PC-9 (cell line): Measurements from ENCODE around the gene ABLIM2. TPM values are rescaled to one million over a fixed set of nuclear protein-coding genes. Genes with fewer than 3 reads are reported as not detected.

ENCODE experiments used
- BruUV-seq: library from RNA; stranded (reverse); fragments of 400-500 nt; replicated peaks from 2 replicates; lab custom pipeline; 2021; lab: Mats Ljungman, UMichigan
- CTCF ChIA-PET: fragments of 300-600 bp; sonication (Branson Sonifier 250); formaldehyde crosslinking; loops from one replicate; lab custom pipeline; 2022; ENCODE audit warnings: antibody characterized with exemption; lab: Charles Lee
- POLR2A ChIA-PET: fragments of 300-600 bp; sonication (Branson Sonifier 250); formaldehyde crosslinking; loops from one replicate; lab custom pipeline; 2022; ENCODE audit warnings: antibody characterized with exemption; ENCODE audit not compliant: unreplicated experiment; lab: Charles Lee
- DNase-seq, 2 experiments: peaks; one replicate each; pipeline versions ENCODE4 v3.0.0 to v3.0.0-alpha.2; 2015 to 2022; ENCODE audit warnings: mixed read lengths in 1 of 2
- H2AFZ ChIP-seq: fragments of 200-600 bp; sonication (generic); 2 replicates; pipeline ENCODE4 v1.8.1; 2017; ENCODE audit warnings: antibody characterized with exemption
- H3F3A ChIP-seq: fragments of 200-600 bp; sonication (generic); 2 replicates; pipeline ENCODE4 v1.8.1; 2017; ENCODE audit warnings: antibody characterized with exemption, mild to moderate bottlenecking, low read depth; ENCODE audit not compliant: insufficient read depth
- H3K27ac ChIP-seq: fragments of 200-600 bp; sonication (generic); 2 replicates; pipeline ENCODE4 v1.6.1; 2016; ENCODE audit warnings: mixed run types
- H3K27me3 ChIP-seq: fragments of 200-600 bp; sonication (generic); 2 replicates; pipeline ENCODE4 v1.6.1; 2016; ENCODE audit warnings: low read depth, mixed run types; ENCODE audit not compliant: insufficient read depth
- H3K36me3 ChIP-seq: fragments of 200-600 bp; sonication (generic); 2 replicates; pipeline ENCODE4 v1.6.1; 2016; ENCODE audit warnings: low read depth, mixed run types
- H3K4me1 ChIP-seq: fragments of 200-600 bp; sonication (generic); replicated peaks from 2 replicates; pipeline ENCODE4 v1.6.1; 2016; ENCODE audit warnings: mixed run types; ENCODE audit not compliant: insufficient read depth
- H3K4me2 ChIP-seq: fragments of 200-600 bp; sonication (generic); 2 replicates; pipeline ENCODE4 v1.6.1; 2017; ENCODE audit warnings: mixed run types
- H3K4me3 ChIP-seq: fragments of 200-600 bp; sonication (generic); 2 replicates; pipeline ENCODE4 v1.6.1; 2016; ENCODE audit warnings: mixed run types
- H3K79me2 ChIP-seq: fragments of 200-600 bp; sonication (generic); 2 replicates; pipeline ENCODE4 v1.6.1; 2017; ENCODE audit warnings: low read depth, mixed run types
- H3K9me2 ChIP-seq: fragments of 200-600 bp; sonication (generic); 2 replicates; pipeline ENCODE4 v1.8.1; 2017; ENCODE audit warnings: mild to moderate bottlenecking; ENCODE audit not compliant: insufficient read depth
- H3K9me3 ChIP-seq: fragments of 200-600 bp; sonication (generic); 2 replicates; pipeline ENCODE4 v1.8.1; 2016; ENCODE audit warnings: low read depth; ENCODE audit not compliant: insufficient read depth
- H4K20me1 ChIP-seq: fragments of 200-600 bp; sonication (generic); 2 replicates; pipeline ENCODE4 v1.8.1; 2017; ENCODE audit not compliant: insufficient read depth
- CTCF ChIP-seq: fragments of 200-600 bp; sonication (generic); conservative IDR thresholded peaks from 2 replicates; pipeline ENCODE4 v1.6.1; 2017; ENCODE audit warnings: mixed run types, antibody characterized with exemption, mild to moderate bottlenecking, moderate library complexity
- EZH2 ChIP-seq: fragments of 200-600 bp; sonication (generic); IDR thresholded peaks from 2 replicates; pipeline ENCODE4 v1.8.0; 2017; ENCODE audit warnings: antibody characterized with exemption, low read depth
- intact Hi-C: fragments of 100-400 bp; cut with micrococcal nuclease; formaldehyde crosslinking; loops from one replicate; pipeline ENCODE4 v1.10.0; 2022; ENCODE audit not compliant: unreplicated experiment
- total RNA-seq: library from RNA; stranded (reverse); gene quantifications from 2 replicates; pipeline ENCODE4 v1.2.3, GENCODE V29; 2021

The ABLIM2 gene
- total RNA-seq, 1 experiment from 2014 or later: 1.6 TPM

- no peaks in the 10 kb centered on the region for H3K9me3 ChIP-seq
- TF ChIP-seq EZH2: no peak
- H3K36me3 ChIP-seq: no peaks in the 10 kb centered on the region
- ChIA-PET POLR2A (no interaction called here), CTCF (no interaction called here)
- no peak for DNase-seq
- intact Hi-C loops: no loop called here
- H3F3A ChIP-seq: no peaks in the 10 kb centered on the region
- no peak overlapping the region for H2AFZ ChIP-seq
- H3K4me2 ChIP-seq: no peak overlapping the region
- no peak overlapping the region for H3K4me3 ChIP-seq
- no peak overlapping the region for H3K27ac ChIP-seq
- H3K79me2 ChIP-seq: no peaks in the 10 kb centered on the region
- BruUV-seq: no TSS peak
- peaks cover 19% of the 10 kb centered on the region for H3K27me3 ChIP-seq
- H4K20me1 ChIP-seq: no peaks in the 10 kb centered on the region
- H3K9me2 ChIP-seq: no peaks in the 10 kb centered on the region
- no peaks in the 10 kb centered on the region for H3K4me1 ChIP-seq
Observed at GRCh38 chr4:8072235-8072968, 86.2 kb downstream of the ABLIM2 start.

- TF ChIP-seq CTCF (no peak), EZH2 (no peak)
- no TSS peak for BruUV-seq
- intact Hi-C loops: no loop called here
- Histone ChIP-seq H2AFZ (no peak overlapping the region), H3K36me3 (no peaks in the 10 kb centered on the region), H3K27me3 (peaks cover 19% of the 10 kb centered on the region), H4K20me1 (no peaks in the 10 kb centered on the region), H3K4me1 (no peaks in the 10 kb centered on the region), H3K27ac (no peak overlapping the region), H3F3A (no peaks in the 10 kb centered on the region), H3K9me3 (no peaks in the 10 kb centered on the region), H3K9me2 (no peaks in the 10 kb centered on the region), H3K4me3 (no peak overlapping the region), H3K79me2 (no peaks in the 10 kb centered on the region), H3K4me2 (no peak overlapping the region)
- ChIA-PET POLR2A (no interaction called here), CTCF (no interaction called here)
- no peak for DNase-seq
Observed at GRCh38 chr4:8071766-8072165, 86.8 kb downstream of the ABLIM2 start.

- no peaks in the 10 kb centered on the region for H3K9me2 ChIP-seq
- no peak for DNase-seq
- no peaks in the 10 kb centered on the region for H3K79me2 ChIP-seq
- BruUV-seq: no TSS peak
- H3F3A ChIP-seq: no peaks in the 10 kb centered on the region
- H3K9me3 ChIP-seq: no peaks in the 10 kb centered on the region
- H3K36me3 ChIP-seq: no peaks in the 10 kb centered on the region
- intact Hi-C loops: no loop called here
- H4K20me1 ChIP-seq: no peaks in the 10 kb centered on the region
- no peak overlapping the region for H2AFZ ChIP-seq
- peaks cover 19% of the 10 kb centered on the region for H3K27me3 ChIP-seq
- H3K27ac ChIP-seq: no peak overlapping the region
- TF ChIP-seq EZH2 (no peak), CTCF (no peak)
- H3K4me2 ChIP-seq: no peak overlapping the region
- ChIA-PET POLR2A (no interaction called here), CTCF (no interaction called here)
- H3K4me1 ChIP-seq: no peaks in the 10 kb centered on the region
- no peak overlapping the region for H3K4me3 ChIP-seq
Observed at GRCh38 chr4:8070736-8071718, 87.6 kb downstream of the ABLIM2 start.
